Type B pancreatic cell (in vitro differentiated cells): ENCODE data around the gene CARD11. TPM values are rescaled to one million over a fixed set of nuclear protein-coding genes. Genes with fewer than 3 reads are reported as not detected.

Source experiments
- DNase-seq: peaks from one replicate; pipeline ENCODE4 v3.0.0; 2021; ENCODE audit warnings: mixed read lengths; ENCODE audit not compliant: unreplicated experiment; ENCODE audit errors: extremely low spot score
- H3K27ac Mint-ChIP-seq: 2 replicates; pipeline ENCODE4 v1.8.0; 2021; ENCODE audit warnings: mild to moderate bottlenecking, mixed read lengths
- H3K27me3 Mint-ChIP-seq: 2 replicates; pipeline ENCODE4 v1.8.0; 2021; ENCODE audit warnings: mixed read lengths
- H3K36me3 Mint-ChIP-seq: 2 replicates; pipeline ENCODE4 v1.8.0; 2021; ENCODE audit warnings: mixed read lengths
- H3K4me1 Mint-ChIP-seq: one replicate; pipeline ENCODE4 v1.8.0; 2021; ENCODE audit warnings: mixed read lengths; ENCODE audit not compliant: unreplicated experiment
- H3K4me3 Mint-ChIP-seq: 2 replicates; pipeline ENCODE4 v1.8.0; 2021; ENCODE audit warnings: mild to moderate bottlenecking, mixed read lengths
- H3K9me3 Mint-ChIP-seq: 2 replicates; pipeline ENCODE4 v1.8.0; 2021; ENCODE audit warnings: mixed read lengths
- total RNA-seq: library from RNA; stranded (reverse); gene quantifications from 2 replicates; pipeline ENCODE4 v1.2.1, GENCODE V29; 2021; ENCODE audit warnings: low replicate concordance
- TF ChIP-seq, protein P1 (sequence below): fragments of 200-600 bp; sonication (generic); conservative IDR thresholded peaks from 2 replicates; pipeline ENCODE4 v1.5.0; 2021; ENCODE audit warnings: antibody characterized with exemption, mild to moderate bottlenecking

The CARD11 gene
- total RNA-seq, 1 donor from 2014 or later: 11.6 TPM

DNA sequence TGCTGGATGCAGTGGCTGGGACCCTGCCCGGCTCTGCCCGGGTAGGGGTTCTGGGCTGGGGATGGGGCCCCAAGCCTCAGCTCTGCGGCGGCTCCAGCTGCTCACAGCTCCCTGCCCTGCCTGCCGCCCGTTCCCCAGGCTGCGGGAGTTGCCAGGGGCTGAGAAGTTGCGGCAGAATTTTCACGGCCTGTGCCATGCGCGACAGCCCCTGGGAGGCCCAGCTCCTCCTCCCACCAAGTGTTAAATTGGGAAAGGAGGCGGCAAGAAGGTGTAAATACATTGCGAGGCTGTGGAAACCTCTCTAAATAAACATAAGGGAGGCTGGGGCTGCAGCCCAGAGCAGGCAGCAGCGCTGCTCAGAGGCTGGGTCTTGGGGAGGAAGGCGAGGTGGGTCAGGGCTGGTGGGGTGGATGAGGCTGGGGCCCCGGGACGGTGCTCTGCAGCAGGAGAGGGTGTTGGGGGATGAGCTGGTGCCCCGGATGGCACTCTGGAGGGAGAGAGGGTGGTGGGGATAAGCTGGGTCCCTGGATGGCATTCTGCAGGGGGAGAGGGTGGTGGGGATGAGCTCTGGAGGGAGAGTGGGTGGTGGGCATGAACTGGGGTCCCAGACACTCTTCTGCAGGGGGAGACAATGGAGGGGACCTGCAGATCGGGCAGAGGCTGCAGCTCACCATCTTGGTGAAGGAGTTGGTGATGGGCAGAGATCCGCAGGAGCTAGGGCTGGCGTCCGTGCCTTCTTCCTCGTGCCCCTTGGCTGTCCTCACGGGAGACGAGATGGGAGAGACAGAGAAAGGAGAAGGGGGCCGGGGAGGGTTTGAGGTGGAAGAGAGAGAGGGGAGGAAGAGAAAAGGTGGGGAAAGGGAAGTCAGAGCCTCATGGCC, 114.1 kb downstream of the CARD11 start:
- Mint-ChIP-seq H3K27ac (no peak overlapping the region), H3K9me3 (no peaks in the 10 kb centered on the region), H3K36me3 (no peaks in the 10 kb centered on the region), H3K27me3 (peaks cover 6% of the 10 kb centered on the region), H3K4me1 (no peaks in the 10 kb centered on the region), H3K4me3 (no peak overlapping the region)
- no peak for DNase-seq
- TF ChIP-seq, protein P1, sequence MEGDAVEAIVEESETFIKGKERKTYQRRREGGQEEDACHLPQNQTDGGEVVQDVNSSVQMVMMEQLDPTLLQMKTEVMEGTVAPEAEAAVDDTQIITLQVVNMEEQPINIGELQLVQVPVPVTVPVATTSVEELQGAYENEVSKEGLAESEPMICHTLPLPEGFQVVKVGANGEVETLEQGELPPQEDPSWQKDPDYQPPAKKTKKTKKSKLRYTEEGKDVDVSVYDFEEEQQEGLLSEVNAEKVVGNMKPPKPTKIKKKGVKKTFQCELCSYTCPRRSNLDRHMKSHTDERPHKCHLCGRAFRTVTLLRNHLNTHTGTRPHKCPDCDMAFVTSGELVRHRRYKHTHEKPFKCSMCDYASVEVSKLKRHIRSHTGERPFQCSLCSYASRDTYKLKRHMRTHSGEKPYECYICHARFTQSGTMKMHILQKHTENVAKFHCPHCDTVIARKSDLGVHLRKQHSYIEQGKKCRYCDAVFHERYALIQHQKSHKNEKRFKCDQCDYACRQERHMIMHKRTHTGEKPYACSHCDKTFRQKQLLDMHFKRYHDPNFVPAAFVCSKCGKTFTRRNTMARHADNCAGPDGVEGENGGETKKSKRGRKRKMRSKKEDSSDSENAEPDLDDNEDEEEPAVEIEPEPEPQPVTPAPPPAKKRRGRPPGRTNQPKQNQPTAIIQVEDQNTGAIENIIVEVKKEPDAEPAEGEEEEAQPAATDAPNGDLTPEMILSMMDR: no peak

DNA sequence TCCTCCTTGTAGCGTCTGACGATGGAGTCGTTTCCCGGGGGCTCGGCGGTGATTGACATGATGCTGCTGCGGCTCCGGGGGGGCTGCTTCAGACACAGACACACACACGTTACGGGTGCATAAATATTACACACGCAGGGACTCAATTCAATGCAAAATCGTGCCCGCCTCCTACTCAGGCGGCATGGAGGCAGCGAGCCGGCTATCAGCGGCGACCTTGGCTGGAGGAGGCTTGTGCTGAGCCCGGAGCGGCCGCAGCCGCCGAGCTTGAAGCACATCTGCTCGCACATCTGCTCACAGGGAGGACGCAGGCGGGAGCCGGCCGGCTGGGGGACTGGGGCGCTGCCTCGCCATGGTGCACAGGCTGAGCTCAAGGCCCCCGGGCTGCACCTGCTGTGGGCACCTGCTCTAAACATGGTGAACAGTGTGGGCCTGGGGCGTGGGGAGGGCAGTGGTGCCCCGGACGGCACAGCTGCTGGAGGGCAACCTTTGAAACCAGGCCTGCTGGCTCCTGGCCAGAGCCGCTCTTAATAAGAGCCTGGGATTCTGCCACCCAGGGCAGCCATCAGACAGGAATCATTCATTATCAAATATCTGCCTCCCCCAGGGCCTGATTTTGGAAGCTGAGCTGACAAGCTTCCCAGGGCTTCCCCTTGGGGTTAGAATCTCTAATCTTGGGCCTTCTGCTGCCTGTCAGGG, 114.9 kb downstream of the CARD11 start:
- Mint-ChIP-seq H3K4me1 (no peaks in the 10 kb centered on the region), H3K4me3 (no peak overlapping the region)

GRCh38 chr7:2928256-2928612, 115.4 kb downstream of the CARD11 start:
- Mint-ChIP-seq H3K4me3 (no peak overlapping the region), H3K36me3 (no peaks in the 10 kb centered on the region), H3K27ac (no peak overlapping the region), H3K27me3 (no peaks in the 10 kb centered on the region), H3K9me3 (no peaks in the 10 kb centered on the region), H3K4me1 (no peaks in the 10 kb centered on the region)
- TF ChIP-seq, protein P1: no peak
- DNase-seq: no peak

More for the DNA sequence above, 114.9 kb downstream of the CARD11 start:
- TF ChIP-seq, protein P1: no peak
- H3K27ac Mint-ChIP-seq: no peak overlapping the region
- H3K36me3 Mint-ChIP-seq: no peaks in the 10 kb centered on the region
- no peaks in the 10 kb centered on the region for H3K9me3 Mint-ChIP-seq
- no peak for DNase-seq
- H3K27me3 Mint-ChIP-seq: peaks cover 3% of the 10 kb centered on the region

GRCh38 chr7:2927592-2927991, 116.1 kb downstream of the CARD11 start:
- DNase-seq: no peak
- Mint-ChIP-seq H3K4me3 (no peak overlapping the region), H3K27me3 (no peaks in the 10 kb centered on the region), H3K4me1 (no peaks in the 10 kb centered on the region), H3K36me3 (no peaks in the 10 kb centered on the region), H3K9me3 (no peaks in the 10 kb centered on the region), H3K27ac (no peak overlapping the region)
- TF ChIP-seq, protein P1: no peak

GRCh38 chr7:2926896-2927405, 116.7 kb downstream of the CARD11 start:
- H3K9me3 Mint-ChIP-seq: no peaks in the 10 kb centered on the region

More at GRCh38 chr7:2926896-2927405, 116.7 kb downstream of the CARD11 start:
- no peaks in the 10 kb centered on the region for H3K27me3 Mint-ChIP-seq
- no peaks in the 10 kb centered on the region for H3K36me3 Mint-ChIP-seq
- H3K27ac Mint-ChIP-seq: no peak overlapping the region
- TF ChIP-seq, protein P1: no peak
- H3K4me3 Mint-ChIP-seq: no peak overlapping the region
- H3K4me1 Mint-ChIP-seq: peaks cover under 1% of the 10 kb centered on the region
- no peak for DNase-seq
